Measurements from ENCODE around the gene C6.
"Not testable (repeated sequence)": the region's sequence is repeated elsewhere in the genome, so short reads cannot be mapped to it uniquely, and the experiment has no call there.

Gene C6

DNA sequence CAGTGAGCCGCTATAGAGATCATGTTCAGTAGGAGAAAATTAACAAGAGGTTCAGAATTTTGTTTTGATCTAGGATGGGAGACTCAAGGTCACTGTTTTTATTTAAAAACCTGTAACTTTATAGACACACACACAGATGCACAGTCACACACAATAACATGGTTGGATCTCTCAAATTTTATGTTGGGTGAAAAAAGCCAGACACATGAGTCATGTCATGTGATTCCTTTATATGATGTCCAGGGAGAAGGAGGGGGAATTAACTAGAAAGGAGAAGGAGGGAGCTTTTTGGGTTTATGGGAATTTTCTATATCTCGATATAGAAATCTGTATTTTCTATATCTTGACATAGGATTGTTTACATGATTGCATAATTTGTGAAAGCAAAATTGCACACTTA lies 17.1 kb downstream of the C6 start:
- no peak for DNase-seq

DNA sequence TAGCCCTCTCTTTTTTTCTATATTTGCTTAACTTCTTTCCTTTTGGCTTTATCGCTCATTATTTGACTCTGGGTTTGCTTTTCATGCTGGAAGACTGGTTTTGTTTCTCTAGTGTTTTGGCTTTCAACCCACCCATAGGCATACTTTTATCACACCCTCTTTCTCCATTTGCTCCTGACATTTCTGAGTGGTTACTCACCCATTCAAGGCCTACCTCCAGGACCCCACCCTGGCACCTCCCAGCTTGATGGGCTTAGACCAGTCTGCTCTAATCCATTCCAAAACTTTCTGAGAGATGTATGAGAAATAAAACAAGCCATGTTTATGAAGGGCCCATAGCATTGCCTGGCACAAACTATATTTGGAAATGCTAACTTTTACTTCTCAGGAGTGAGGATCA lies 18.1 kb downstream of the C6 start:
- no peak for DNase-seq

DNA sequence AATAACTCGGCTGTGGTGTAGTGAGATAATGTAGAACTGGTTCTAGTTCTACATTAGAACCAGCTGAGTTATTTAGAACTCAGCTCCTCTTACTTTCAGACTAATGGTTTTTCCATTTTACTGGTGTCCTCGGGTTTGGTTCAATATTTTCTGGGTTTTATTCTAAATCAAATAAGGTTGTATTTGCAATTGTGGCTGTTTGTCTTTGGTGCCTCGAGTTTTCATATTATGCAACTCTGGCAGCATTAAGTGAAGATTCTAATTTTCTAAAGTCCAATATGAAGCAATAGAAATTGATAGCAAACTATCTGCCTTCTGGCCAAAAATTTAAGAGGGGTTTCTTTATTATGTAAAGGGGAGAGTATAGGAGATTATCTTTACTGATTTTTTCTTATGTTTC lies 19.0 kb downstream of the C6 start:
- no peak for DNase-seq

DNA sequence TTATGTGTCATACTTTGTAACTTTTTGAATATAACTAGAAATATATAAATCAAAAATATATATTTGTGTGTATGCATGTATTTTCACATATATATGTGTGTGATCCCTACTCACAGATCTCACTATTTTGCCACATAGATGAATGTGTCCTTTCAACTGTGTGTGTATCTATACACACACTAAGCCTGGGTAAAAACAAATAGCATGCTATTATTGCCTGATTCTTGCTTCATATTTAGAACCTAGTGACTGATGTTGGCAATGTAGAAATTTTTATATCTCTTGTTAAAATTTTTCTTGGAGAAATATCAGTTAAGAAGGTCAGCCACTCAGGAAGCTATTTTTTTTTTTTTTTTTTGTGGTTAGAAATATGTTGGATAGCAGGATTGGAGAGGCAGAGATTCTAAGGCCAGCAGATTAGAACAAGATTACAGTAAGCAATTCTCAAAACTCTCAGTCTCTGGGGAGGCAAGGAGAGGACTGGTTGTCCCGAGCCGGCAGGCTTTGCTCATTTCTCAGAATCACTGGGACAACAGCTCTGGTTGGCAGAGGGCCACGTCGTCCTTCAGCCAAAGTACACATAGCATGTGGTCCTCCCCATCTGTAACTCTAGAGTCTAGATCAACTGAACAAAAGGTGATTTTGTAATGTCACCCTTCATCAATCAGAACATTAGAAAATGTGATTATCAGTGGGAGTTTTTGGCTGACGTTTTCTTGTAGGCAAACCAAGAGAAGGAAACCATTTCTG lies 19.7 kb downstream of the C6 start:
- no peak for DNase-seq

DNA sequence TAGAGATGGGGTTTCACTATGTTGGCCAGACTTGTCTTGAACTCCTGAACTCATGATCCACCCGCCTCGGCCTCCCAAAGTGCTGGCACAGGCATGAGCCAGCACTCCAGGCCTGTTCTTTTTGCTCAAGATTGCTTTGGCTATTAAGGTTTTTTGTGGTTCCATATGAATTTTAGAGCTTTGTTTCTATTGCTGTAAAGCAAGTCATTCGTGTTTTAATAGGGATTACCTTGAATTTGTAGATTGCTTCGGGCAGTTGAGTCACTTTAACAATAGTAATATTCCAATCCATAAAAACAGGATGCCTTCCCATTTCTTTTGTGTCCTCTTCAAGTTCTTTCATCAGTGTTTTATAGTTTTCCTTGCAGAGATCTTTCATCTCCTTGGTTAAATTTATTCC lies 22.1 kb downstream of the C6 start:
- no peak for DNase-seq

DNA sequence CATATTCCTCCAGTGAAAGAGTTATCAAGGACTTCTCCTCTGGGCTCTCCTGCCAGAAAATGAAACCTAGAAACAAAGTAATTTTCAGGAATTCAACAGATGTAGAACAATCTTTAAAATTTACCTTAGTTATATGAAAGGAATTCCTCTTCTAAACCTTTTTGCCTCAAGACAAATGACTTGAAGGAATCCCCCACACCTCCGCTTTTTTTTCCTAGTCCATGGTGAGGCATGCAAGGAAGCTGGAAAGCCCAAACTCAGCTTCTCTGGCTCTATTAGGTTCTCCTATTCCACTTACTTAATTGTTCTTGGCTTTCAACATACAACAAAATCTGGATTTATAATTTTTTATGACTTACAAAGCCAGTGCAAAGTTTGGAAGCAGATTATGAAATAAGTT lies 27.2 kb downstream of the C6 start:
- DNase-seq = no peak

DNA sequence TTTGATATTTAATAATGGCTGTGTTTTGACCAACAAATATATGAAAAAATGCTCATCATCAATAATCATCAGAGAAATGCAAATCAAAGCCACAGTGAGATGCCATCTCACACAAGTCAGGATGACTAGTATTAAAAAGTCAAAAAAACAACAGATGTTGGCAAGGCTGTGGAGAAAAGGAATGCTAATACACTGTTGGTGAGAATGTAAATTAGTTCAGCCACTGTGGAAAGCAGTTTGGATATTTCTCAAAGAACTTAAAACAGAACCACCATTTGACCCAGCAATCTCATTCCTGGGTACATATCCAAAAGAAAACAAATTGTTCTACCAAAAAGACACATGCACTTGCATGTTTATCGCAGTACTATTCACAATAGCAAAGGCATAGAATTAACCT lies 30.0 kb downstream of the C6 start:
- DNase-seq = not testable (repeated sequence)

DNA sequence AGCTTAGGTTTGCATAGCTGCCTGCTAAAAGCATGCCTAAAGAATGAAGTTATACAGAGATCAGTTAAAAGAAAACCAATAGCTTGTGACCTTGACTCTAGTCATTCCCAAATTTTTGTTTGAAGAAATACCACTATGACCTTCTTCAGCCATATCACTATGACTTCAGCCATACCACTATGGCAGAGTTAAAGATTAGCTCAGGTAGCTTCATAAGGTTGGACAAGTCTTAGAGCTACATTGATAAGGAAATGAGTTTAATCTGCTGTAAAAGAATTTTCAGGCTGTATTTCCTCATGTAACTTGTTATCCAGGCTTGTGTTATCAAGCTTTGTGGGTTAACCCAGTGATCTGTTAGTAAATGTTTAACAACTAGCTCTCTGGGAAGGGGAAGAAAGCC lies 30.7 kb downstream of the C6 start:
- DNase-seq = no peak

DNA sequence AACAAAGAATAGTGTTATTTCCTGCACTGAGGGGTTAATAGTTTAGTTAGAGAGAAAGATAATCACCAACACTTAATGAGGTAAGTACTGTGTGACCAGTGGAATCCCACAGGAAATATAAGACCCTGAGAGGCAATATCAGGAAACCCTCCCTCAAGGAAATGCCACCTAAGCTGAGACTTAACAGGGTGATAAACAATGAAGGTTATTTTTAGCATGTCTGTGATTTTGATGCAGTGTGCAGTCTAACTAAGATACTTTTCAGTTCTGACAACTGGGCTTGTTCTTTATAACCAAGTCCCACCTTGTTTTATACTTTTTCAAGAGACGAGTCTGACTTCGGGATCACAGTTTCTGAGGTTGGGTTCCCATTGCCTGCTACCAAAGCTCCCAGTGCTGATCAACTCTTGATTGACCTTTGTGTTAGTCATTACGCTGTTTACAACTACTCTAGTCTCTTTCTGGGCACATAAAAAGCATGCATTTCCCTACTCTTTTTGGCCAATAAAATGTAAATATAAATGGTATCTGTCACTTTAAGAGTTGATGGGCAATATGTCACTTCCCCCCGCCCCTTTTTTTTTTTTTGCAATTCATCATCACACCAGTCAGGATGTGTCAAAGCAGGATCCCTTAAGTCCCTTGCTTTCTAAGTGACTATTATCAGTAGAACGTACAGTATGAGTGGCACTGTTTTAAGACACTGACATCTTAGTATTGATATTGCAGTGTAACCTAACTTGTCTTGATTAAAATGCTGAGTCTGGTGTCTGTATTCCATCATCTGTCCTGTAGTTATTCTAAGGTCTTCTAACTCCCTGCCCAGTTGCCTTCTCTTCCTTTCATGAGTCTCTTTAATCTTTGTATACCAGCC lies 31.4 kb downstream of the C6 start:
- no peak for DNase-seq

DNA sequence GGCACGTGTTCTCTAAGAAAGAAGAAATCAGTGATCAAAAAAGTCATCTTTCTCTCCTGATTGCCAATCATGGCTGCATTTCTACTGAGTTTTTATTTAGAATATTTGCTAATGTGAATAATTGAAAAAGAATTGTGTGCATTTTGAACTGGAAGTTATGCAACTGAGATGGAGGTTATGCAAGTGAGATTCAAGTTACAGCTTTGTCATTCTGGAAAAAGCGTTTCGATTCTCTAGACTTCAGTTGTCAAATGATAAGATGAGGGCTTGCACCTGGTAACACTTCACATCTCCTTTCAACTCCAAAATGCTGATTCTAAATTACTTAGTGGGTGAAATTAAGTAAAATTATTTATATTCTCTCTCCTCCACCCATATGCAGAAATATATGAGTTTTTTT lies 36.4 kb downstream of the C6 start:
- DNase-seq = no peak

DNA sequence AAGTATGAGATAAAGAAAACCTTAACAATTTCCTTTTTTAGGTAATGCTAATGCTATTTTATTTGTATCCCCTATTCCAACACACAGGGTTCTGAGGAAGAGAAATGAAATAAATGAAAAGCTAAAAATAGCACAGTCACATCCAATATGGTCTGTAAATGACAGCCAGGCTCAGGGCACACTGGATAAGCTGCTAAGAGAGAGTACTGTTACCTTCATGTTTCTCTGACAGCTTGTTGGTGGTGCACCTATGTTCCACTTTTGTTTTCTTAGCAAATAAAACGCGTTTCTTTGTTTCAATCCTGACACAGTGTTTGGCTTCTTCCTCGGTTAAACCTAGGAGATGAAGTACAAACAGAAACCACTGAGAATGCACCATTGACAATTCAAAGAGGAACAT lies 41.3 kb downstream of the C6 start:
- DNase-seq = no peak

DNA sequence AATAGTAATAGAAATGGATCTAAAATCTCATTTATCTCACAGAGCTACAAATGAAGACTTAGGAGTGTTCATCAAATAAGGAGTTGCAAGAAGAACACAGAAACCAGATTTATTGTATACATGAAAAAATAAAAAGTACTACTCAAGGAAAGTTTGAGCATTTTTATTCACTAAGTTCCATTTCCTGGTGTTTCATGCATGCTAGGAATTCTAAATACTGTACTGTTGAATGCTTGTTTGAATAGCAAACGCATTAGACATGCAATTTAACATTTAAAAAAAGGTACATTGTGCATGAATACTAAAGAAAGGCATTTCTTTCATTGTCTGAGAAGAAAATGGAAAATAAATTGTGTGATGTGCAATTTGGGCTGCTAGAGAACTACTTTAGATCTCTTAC lies 52.1 kb downstream of the C6 start:
- no peak for DNase-seq

DNA sequence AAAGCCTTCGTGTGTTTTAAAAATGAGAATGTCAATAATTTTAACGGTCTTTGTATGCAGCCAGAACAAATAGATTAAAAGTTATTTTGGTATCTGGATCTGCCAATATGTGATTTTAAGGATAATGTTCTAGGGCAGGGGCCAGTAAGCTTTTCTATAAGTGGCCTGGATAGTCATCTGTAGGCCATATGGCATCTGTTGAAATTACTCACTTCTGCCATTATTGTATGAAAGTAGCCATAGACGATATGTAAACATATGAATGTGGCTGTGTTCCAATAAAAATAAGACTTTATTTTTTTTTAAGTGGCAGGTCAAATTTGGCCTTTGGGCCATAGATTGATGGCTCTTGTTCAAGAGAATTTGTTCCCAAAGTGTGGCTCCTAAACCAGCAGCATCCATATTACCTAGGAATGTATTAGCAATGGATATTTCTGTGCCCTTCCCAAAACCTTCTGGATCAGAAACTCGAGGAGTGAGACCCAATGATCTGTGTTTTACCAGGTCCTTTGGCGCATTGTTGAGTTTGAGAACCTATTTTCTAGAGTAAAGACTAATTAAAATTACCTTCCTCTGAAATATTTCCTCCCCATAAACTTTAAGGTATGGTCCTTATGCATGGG lies 55.9 kb downstream of the C6 start:
- no peak for DNase-seq

DNA sequence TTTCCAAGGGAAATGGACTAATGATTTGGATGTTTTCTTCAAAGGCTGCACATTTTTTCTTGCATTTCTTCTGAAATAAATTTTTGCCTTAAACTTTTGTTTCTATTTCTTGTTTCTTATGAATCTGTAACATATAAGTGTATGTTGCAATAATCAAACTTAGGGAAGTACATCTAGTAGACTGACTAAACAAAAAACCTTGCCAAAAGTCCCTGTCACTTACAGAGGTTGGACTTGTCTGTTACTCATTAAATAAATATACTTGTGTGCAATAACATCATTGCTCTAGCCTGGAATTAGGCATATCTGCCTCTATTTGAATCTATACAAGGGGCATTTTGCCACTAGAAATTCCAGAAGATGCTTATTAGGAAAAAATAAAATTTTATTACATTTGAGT lies 56.6 kb downstream of the C6 start:
- DNase-seq = no peak

DNA sequence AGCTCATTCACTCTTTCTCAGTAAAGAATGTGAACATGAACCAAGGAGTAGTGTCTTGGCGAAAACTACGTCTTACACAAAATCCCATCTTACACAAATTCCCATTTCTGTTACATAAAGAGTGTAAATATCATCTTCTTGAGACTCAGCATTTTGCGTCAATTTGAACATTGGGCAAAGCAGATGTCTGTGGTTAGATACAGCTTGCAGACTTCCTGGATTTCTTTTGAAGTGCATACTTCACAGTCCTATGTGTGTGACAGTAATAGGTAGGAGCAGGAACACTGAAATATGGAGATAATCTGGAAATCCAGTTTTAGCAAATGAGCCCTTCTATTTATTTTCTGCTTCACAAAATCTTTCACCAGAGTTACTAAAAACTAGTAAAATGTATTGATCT lies 58.8 kb downstream of the C6 start:
- DNase-seq = no peak

DNA sequence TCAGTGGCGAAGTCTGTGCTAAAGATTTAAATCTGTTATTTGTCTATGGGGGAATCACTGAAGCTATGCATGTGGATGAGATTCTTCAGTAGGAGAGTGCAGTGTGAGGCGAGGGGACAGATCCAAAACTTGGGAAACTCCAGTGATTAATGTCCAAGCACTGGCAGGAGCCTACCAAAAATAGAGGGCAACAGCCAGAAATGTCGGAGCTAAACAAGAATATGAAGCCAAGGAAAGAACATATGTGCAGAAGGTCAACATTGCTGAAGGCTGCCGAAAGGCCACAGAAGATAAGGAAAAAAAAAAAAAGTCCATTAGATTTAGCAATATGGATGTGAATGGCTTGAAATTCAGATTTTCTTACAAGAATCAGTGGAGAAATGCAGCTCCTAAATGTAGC lies 61.8 kb downstream of the C6 start:
- DNase-seq = no peak

DNA sequence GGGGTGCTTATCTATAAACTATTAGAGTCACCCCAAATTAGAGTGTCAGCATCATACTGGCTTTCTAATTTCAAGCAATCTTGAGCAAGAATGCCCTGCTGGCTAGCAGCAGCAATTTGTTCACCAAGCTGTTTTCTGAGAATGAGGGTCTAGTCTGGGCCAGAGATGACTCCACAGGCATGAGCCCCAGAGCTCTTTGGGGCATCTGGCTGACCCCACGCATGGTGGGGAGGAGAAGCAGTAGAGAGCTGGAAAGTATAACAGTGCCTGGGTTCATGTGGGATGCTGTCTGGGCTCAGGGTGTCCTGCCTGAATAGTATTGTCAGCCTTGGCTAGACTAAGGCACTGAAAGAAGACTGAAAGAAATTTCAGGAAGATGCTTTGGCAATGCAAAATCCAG lies 64.9 kb downstream of the C6 start:
- DNase-seq = no peak

DNA sequence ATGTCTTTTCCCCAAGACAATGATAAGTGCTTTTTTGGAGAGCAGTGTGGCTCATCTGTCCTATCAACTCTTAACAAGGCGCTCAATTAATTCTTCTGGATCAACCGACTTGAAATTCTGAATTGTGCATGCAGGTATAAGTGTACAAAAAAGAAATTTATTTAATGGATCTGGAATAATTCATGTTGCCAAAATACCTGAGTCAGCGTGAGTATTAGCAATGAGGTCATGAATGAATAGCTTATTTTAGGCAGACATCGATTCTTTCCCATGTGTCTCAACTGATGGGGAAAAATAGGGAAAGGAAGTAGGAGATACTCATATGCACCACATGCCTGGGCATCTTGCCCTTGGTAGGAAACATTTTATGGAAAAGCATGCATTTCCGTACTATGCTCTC lies 68.0 kb downstream of the C6 start:
- DNase-seq = no peak

DNA sequence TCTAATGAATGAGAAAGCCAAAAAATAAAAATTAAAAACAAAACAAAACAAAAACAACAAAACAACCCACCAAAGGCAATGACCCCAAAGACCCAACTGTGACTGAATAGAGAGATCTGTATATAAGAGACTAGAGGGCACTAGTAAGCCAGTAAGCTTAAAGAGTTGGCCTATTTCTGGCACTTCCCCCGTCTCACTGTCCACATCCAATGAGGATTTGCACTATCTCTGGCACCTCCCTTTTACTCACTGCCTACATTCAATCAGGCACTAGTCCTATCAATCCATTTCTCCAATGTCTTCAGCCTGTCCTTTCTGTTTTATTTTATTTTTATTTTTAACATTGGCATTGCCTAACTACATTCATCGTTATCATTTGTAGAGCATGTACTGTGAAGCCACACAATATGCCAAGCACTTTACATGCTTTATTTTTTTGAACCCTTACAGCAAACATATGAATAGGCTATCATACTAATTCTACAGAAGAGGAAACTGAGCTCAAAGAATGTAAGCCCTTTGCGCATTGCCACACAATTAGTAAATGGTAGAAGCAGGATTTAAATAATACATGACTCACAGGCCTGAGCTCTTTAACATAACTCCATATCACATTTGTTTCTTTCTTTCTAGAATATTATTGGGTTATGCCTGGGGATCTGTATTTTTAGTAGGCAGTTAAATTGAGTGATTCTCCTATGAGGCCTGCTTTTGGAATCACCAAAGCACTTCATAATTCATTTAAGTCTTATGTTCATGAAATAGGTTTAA lies 70.0 kb downstream of the C6 start:
- no peak for DNase-seq

DNA sequence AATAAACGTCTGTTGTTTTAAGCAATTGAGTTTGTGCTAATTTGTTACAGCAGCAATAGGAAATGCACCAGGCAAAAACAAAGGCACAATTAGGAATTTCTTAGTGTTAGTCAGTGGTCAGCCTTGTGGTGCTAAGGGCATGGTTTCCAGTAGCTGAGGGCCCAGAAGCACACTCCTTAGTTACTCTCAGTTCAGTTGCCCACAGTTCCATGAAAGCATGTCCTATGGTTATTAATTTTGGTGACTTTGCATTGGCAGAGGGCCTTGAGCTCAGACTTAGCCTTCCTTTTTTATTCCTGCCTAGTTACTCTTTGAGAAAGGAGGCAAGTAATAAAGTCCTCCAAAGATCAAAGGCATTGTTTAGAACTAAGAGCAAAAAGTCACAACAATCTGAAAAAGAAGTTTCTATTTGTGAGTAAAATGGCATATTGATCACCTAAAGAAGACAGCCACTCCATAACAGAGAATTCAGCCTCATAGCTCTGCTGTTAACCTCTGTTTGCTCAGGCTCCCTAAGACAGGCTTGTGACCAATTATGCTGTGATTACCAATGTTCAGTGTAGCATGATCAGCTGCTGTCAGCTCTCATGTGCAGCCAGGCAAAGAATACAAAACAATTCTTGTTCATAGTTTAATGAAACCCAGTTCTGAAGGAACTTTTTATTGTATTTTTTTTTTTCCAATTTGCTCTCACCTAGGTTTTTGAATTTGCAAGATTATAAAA lies 85.2 kb downstream of the C6 start:
- no peak for DNase-seq

DNA sequence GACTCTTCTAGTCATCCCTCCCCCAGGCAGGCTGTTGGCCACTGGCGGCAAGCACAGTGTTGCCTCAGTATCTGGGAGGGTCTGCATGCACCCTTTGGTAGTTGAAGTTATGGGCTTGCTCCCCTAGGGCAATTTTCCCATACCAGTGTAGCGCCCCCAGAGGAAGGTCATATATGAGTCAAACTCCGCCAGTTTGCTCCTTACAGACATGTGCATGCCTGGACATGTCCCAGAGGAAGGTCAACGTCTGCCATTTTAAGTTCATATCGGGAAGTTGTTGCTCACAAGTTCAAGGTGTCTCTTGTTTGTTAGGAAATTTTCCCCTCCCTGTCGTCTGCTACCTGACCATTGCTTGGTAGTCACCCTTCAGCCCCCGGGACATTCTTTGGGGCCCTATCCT lies 90.9 kb downstream of the C6 start:
- DNase-seq = no peak

DNA sequence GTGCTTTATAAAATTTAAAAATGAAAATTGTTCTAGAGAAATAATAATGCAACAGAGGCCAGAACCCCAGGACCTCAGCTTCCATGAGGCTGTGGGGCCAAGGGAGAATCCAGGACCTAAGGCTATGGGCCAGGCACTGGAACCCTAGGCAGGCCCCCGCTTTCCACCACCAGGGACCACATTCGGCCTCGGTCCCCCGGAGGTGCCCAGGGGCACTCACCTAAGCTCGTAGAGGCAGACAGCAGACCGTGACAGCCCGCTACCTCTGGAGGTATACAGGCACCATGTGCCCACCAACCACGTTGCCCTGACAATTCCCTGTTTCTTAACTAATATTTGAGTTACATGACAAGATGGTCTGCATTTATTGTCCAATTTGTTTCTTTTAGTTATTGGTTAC lies 92.7 kb downstream of the C6 start:
- no peak for DNase-seq

DNA sequence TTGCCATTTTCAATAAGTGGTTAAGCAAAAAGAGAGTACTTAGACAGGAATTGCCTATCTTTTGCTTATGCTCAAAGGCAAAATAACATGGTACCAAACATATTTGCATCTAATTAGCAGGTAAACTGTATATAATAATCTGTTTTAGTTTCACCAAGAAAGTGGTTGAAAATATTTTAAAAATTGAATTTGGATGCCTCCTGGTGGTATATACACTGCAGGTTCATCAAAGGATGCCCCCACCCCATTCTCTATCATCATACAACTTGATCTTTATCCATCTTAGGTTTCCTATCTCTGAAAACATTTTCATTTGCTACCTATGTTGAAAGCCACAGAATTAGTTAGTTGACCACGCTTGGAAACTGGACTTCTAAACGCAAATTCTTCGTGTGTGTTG lies 95.2 kb downstream of the C6 start:
- DNase-seq = no peak

Measured in activated gamma-delta T cell treated with Interleukin-2 at 50 U/mL for 16 hours (primary cell).